H9 (cell line): Measurements from ENCODE around the gene KIF26A. TPM values are rescaled to one million over a fixed set of nuclear protein-coding genes. Genes with fewer than 3 reads are reported as not detected.

Experiments
- DNase-seq: peaks from one replicate; pipeline ENCODE4 v3.0.0-alpha.2; 2017
- H2AFZ ChIP-seq: one replicate; pipeline ENCODE4 v1.6.1; 2013; ENCODE audit warnings: mild to moderate bottlenecking, low read length, control low read depth, moderate library complexity
- H2AK5ac ChIP-seq: 2 replicates; pipeline ENCODE4 v1.6.1; 2013; ENCODE audit warnings: low read length, control low read depth, mixed read lengths; ENCODE audit not compliant: insufficient read length
- H2BK120ac ChIP-seq: one replicate; pipeline ENCODE4 v1.6.1; 2013; ENCODE audit warnings: low read depth, mild to moderate bottlenecking, low read length, control low read depth, inconsistent platforms; ENCODE audit not compliant: poor library complexity, severe bottlenecking
- H2BK12ac ChIP-seq: 2 replicates; pipeline ENCODE4 v1.6.1; 2013; ENCODE audit warnings: low read length, control low read depth, mixed read lengths, low read depth; ENCODE audit not compliant: insufficient read length
- H2BK15ac ChIP-seq: 2 replicates; pipeline ENCODE4 v1.6.1; 2013; ENCODE audit warnings: low read depth, low read length, control low read depth
- H2BK20ac ChIP-seq: one replicate; pipeline ENCODE4 v1.6.1; 2013; ENCODE audit warnings: low read depth, mild to moderate bottlenecking, low read length, control low read depth, inconsistent platforms; ENCODE audit not compliant: poor library complexity, severe bottlenecking
- H2BK5ac ChIP-seq: 2 replicates; pipeline ENCODE4 v1.6.1; 2013; ENCODE audit warnings: low read length, control low read depth, mixed read lengths; ENCODE audit not compliant: insufficient read length
- H3K14ac ChIP-seq: 2 replicates; pipeline ENCODE4 v1.6.1; 2013; ENCODE audit warnings: low read length, control low read depth; ENCODE audit not compliant: insufficient read depth
- H3K18ac ChIP-seq: 2 replicates; pipeline ENCODE4 v1.6.1; 2013; ENCODE audit warnings: low read depth, mild to moderate bottlenecking, mixed read lengths, low read length, control low read depth; ENCODE audit not compliant: insufficient read length
- H3K23ac ChIP-seq: 2 replicates; pipeline ENCODE4 v1.6.1; 2013; ENCODE audit warnings: low read length, control low read depth, mixed read lengths, low read depth; ENCODE audit not compliant: insufficient read length
- H3K23me2 ChIP-seq: 2 replicates; pipeline ENCODE4 v1.6.1; 2013; ENCODE audit warnings: low read depth, mild to moderate bottlenecking, mixed read lengths, low read length, control low read depth; ENCODE audit not compliant: insufficient read length, poor library complexity, severe bottlenecking
- H3K27ac ChIP-seq: 2 replicates; pipeline ENCODE4 v1.5.1; 2013; ENCODE audit warnings: low read length, control low read depth, mixed read lengths, low read depth; ENCODE audit not compliant: insufficient read length
- H3K27me3 ChIP-seq: 2 replicates; pipeline ENCODE4 v1.6.1; 2013; ENCODE audit warnings: low read length, control low read depth, inconsistent platforms; ENCODE audit not compliant: insufficient read depth
- H3K4ac ChIP-seq: 2 replicates; pipeline ENCODE4 v1.6.1; 2013; ENCODE audit warnings: low read depth, mild to moderate bottlenecking, control low read depth, inconsistent platforms, low read length, moderate library complexity
- H3K4me1 ChIP-seq: 2 replicates; pipeline ENCODE4 v1.6.1; 2013; ENCODE audit warnings: low read length, control low read depth, inconsistent platforms; ENCODE audit not compliant: insufficient read depth
- H3K4me2 ChIP-seq: 2 replicates; pipeline ENCODE4 v1.6.1; 2013; ENCODE audit warnings: low read length, control low read depth, mixed read lengths; ENCODE audit not compliant: insufficient read length, insufficient read depth
- H3K56ac ChIP-seq: 2 replicates; pipeline ENCODE4 v1.6.1; 2013; ENCODE audit warnings: low read depth, mild to moderate bottlenecking, mixed read lengths, low read length, control low read depth; ENCODE audit not compliant: insufficient read length
- H3K79me1 ChIP-seq: 2 replicates; pipeline ENCODE4 v1.6.1; 2013; ENCODE audit warnings: low read depth, mild to moderate bottlenecking, moderate library complexity, low read length, control low read depth, inconsistent platforms; ENCODE audit not compliant: insufficient read depth, poor library complexity, severe bottlenecking
- H3K79me2 ChIP-seq: 2 replicates; pipeline ENCODE4 v1.6.1; 2013; ENCODE audit warnings: low read length, control low read depth, inconsistent platforms; ENCODE audit not compliant: insufficient read depth
- H3K9ac ChIP-seq: 2 replicates; pipeline ENCODE4 v1.6.1; 2013; ENCODE audit warnings: low read length, control low read depth, mixed read lengths; ENCODE audit not compliant: insufficient read length; ENCODE audit errors: extremely low read depth
- H3K9me3 ChIP-seq: one replicate; pipeline ENCODE4 v1.6.1; 2013; ENCODE audit warnings: low read depth, low read length, inconsistent platforms; ENCODE audit not compliant: control insufficient read depth
- H3T11ph ChIP-seq: one replicate; pipeline ENCODE4 v1.6.1; 2013; ENCODE audit warnings: mild to moderate bottlenecking, low read length, control low read depth, inconsistent platforms
- H4K20me1 ChIP-seq: one replicate; pipeline ENCODE4 v1.6.1; 2013; ENCODE audit not compliant: control insufficient read depth, insufficient read length, insufficient read depth
- H4K5ac ChIP-seq: 2 replicates; pipeline ENCODE4 v1.6.1; 2013; ENCODE audit warnings: low read depth, mild to moderate bottlenecking, mixed read lengths, low read length, control low read depth; ENCODE audit not compliant: insufficient read length
- H4K8ac ChIP-seq: replicated peaks from 2 replicates; pipeline ENCODE4 v1.6.1; 2013; ENCODE audit warnings: low read length, control low read depth, mixed read lengths, low read depth; ENCODE audit not compliant: insufficient read length
- H4K91ac ChIP-seq: 2 replicates; pipeline ENCODE4 v1.6.1; 2013; ENCODE audit warnings: low read depth, mild to moderate bottlenecking, moderate library complexity, mixed read lengths, low read length, control low read depth; ENCODE audit not compliant: insufficient read length
- H3K27ac Mint-ChIP-seq, 3 experiments: 2 replicates in 2 of 3; 3 replicates in 1 of 3; pipeline ENCODE4 v1.8.0; 2020 to 2021; ENCODE audit warnings: mixed read lengths in 3 of 3, mild to moderate bottlenecking in 1 of 3, moderate library complexity in 1 of 3
- H3K27me3 Mint-ChIP-seq: 2 replicates; pipeline ENCODE4 v1.8.0; 2021; ENCODE audit warnings: low read depth, mild to moderate bottlenecking, moderate library complexity, mixed read lengths
- H3K36me3 Mint-ChIP-seq, 3 experiments: 2 replicates in 2 of 3; 3 replicates in 1 of 3; pipeline ENCODE4 v1.8.0; 2020 to 2021; ENCODE audit warnings: low read depth in 3 of 3, mixed read lengths in 3 of 3; ENCODE audit not compliant: insufficient read depth in 1 of 3
- H3K4me1 Mint-ChIP-seq, 2 experiments: 2 replicates each; pipeline ENCODE4 v1.8.0; 2020; ENCODE audit warnings: mixed read lengths in 2 of 2
- H3K4me3 Mint-ChIP-seq, 2 experiments: 2 replicates in 1 of 2; 3 replicates in 1 of 2; pipeline ENCODE4 v1.8.0; 2020 to 2021; ENCODE audit warnings: mild to moderate bottlenecking in 2 of 2, mixed read lengths in 2 of 2, moderate library complexity in 1 of 2
- H3K9me3 Mint-ChIP-seq, 2 experiments: 2 replicates in 1 of 2; 3 replicates in 1 of 2; pipeline ENCODE4 v1.8.0; 2020; ENCODE audit warnings: mild to moderate bottlenecking in 2 of 2, mixed read lengths in 2 of 2, moderate library complexity in 1 of 2
- WGBS: extraction: QIAGEN DNeasy Blood & Tissue Kit; methylation state at CpG from one replicate; pipeline ENCODE4 v1.1.7; 2013; ENCODE audit warnings: missing lambda C conversion rate, low lambda C conversion rate, mixed read lengths; ENCODE audit not compliant: insufficient read length; ENCODE audit errors: extremely low coverage; 5-methylcytosine and 5-hydroxymethylcytosine counted together
- total RNA-seq: library from RNA; stranded (reverse); gene quantifications from 2 replicates; pipeline ENCODE4 v1.2.1, GENCODE V29; 2021
- TF ChIP-seq, protein P1 (sequence below): fragments of 200-600 bp; sonication (generic); conservative IDR thresholded peaks from 3 replicates; pipeline ENCODE4 v1.8.0; 2021; ENCODE audit warnings: antibody characterized with exemption, mild to moderate bottlenecking

KIF26A gene
- total RNA-seq, 1 experiment from 2014 or later, result 44.2 TPM

DNA sequence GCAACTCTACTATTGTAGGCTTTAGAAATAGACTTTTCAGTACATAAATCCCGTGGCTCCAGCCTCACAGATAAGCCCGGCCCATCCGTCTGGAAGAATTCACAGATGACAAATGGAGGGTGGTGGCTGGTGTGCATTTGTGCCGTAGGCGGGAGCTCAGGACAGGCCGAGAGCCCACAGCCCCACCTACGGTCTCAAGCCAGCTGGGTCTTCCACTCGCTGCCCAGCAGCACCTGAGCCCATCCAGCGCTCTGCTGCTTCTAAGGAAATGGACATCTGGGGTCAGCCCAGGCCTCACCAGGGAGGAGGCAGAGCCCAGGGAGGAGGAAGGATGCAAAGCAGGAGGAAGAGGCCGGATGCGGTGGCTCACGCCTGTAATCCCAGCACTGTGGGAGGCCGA lies 72.8 kb downstream of the KIF26A start:
- H3K18ac ChIP-seq, result no peak overlapping the region
- no peak overlapping the region for H2BK15ac ChIP-seq
- Mint-ChIP-seq H3K36me3 (no peaks in the 10 kb centered on the region; a peak in 1 of 7 replicates), H3K4me1 (peaks cover 2 to 4% of the 10 kb centered on the region in 2 experiments; a peak in 3 of 4 replicates), H3K4me3 (no peak overlapping the region), H3K27me3 (peaks cover 5% of the 10 kb centered on the region), H3K9me3 (no peaks in the 10 kb centered on the region; a peak in 2 of 5 replicates), H3K27ac (no peak overlapping the region; a peak in 1 of 7 replicates)
- no peaks in the 10 kb centered on the region for H3K23me2 ChIP-seq
- no peak overlapping the region for H3K4ac ChIP-seq
- no peak for DNase-seq
- H4K5ac ChIP-seq, result no peak overlapping the region
- H3K27me3 ChIP-seq, result no peaks in the 10 kb centered on the region
- no peaks in the 10 kb centered on the region for H4K20me1 ChIP-seq
- WGBS, result no CpG with 5 or more reads among the region's 13 CpGs
- TF ChIP-seq, protein P1, sequence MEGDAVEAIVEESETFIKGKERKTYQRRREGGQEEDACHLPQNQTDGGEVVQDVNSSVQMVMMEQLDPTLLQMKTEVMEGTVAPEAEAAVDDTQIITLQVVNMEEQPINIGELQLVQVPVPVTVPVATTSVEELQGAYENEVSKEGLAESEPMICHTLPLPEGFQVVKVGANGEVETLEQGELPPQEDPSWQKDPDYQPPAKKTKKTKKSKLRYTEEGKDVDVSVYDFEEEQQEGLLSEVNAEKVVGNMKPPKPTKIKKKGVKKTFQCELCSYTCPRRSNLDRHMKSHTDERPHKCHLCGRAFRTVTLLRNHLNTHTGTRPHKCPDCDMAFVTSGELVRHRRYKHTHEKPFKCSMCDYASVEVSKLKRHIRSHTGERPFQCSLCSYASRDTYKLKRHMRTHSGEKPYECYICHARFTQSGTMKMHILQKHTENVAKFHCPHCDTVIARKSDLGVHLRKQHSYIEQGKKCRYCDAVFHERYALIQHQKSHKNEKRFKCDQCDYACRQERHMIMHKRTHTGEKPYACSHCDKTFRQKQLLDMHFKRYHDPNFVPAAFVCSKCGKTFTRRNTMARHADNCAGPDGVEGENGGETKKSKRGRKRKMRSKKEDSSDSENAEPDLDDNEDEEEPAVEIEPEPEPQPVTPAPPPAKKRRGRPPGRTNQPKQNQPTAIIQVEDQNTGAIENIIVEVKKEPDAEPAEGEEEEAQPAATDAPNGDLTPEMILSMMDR, result no peak
- no peaks in the 10 kb centered on the region for H3K9me3 ChIP-seq
- no peak overlapping the region for H3K56ac ChIP-seq
- no peak overlapping the region for H2BK20ac ChIP-seq
- H3K4me1 ChIP-seq, result no peaks in the 10 kb centered on the region
- H3K14ac ChIP-seq, result no peak overlapping the region; the same call in 1 of the 2 replicates
- no peak overlapping the region for H3K9ac ChIP-seq
- H2BK120ac ChIP-seq, result no peak overlapping the region
- H4K91ac ChIP-seq, result no peak overlapping the region
- H2BK12ac ChIP-seq, result no peak overlapping the region
- no peaks in the 10 kb centered on the region for H3K79me1 ChIP-seq
- H2AFZ ChIP-seq, result no peak overlapping the region
- no peaks in the 10 kb centered on the region for H3K79me2 ChIP-seq
- H2BK5ac ChIP-seq, result no peak overlapping the region
- H2AK5ac ChIP-seq, result no peak overlapping the region
- no peak overlapping the region for H4K8ac ChIP-seq
- no peak overlapping the region for H3T11ph ChIP-seq
- no peak overlapping the region for H3K27ac ChIP-seq
- no peak overlapping the region for H3K23ac ChIP-seq
- H3K4me2 ChIP-seq, result no peak overlapping the region
